HG03442 (cell line): Measurements from ENCODE around the gene RAB30.

Experiments
- ATAC-seq: cut with Tn5 transposase; IDR thresholded peaks from one replicate; pipeline ENCODE4 v1.9.1; 2021; ENCODE audit warnings: mild to moderate bottlenecking, moderate library complexity; ENCODE audit not compliant: unreplicated experiment

Gene RAB30

GRCh38 chr11:83070731-83071566 lies 748 bp downstream of the RAB30 start:
- no peak for ATAC-seq

- no peak for ATAC-seq
Measured at GRCh38 chr11:83070044-83070701, 1.5 kb downstream of the RAB30 start.

GRCh38 chr11:83069441-83070043 lies 2.2 kb downstream of the RAB30 start:
- ATAC-seq = no peak

- no peak for ATAC-seq
Measured at GRCh38 chr11:83068568-83068967, 3.1 kb downstream of the RAB30 start.

- no peak for ATAC-seq
Measured at GRCh38 chr11:83064011-83064410, 7.7 kb downstream of the RAB30 start.

- peak; percentile 59 for ATAC-seq
Measured at GRCh38 chr11:83063073-83063754, 8.5 kb downstream of the RAB30 start.

GRCh38 chr11:83061883-83062282 lies 9.8 kb downstream of the RAB30 start:
- peak; percentile 63 for ATAC-seq

- ATAC-seq = no peak
Measured at GRCh38 chr11:83060965-83061364, 10.7 kb downstream of the RAB30 start.

GRCh38 chr11:83057721-83058120 lies 14.0 kb downstream of the RAB30 start:
- no peak for ATAC-seq

- ATAC-seq = no peak
Measured at GRCh38 chr11:83056611-83057010, 15.1 kb downstream of the RAB30 start.

- no peak for ATAC-seq
Measured at GRCh38 chr11:83056204-83056603, 15.5 kb downstream of the RAB30 start.

- ATAC-seq = peak; percentile 50
Measured at GRCh38 chr11:83054904-83055380, 16.8 kb downstream of the RAB30 start.

GRCh38 chr11:83054001-83054400 lies 17.7 kb downstream of the RAB30 start:
- ATAC-seq = peak; percentile 60

- ATAC-seq = no peak
Measured at GRCh38 chr11:83051760-83052671, 19.7 kb downstream of the RAB30 start.

GRCh38 chr11:83047515-83048225 lies 24.0 kb downstream of the RAB30 start:
- no peak for ATAC-seq

GRCh38 chr11:83046621-83047172 lies 25.0 kb downstream of the RAB30 start:
- ATAC-seq = no peak

GRCh38 chr11:83044958-83045712 lies 26.6 kb downstream of the RAB30 start:
- ATAC-seq = peak; percentile 96

- ATAC-seq = no peak
Measured at GRCh38 chr11:83042964-83043711, 28.6 kb downstream of the RAB30 start.
